Hematopoietic multipotent progenitor cell treated with erythropoietin and hydrocortisone succinate and interleukin-3 and kit ligand, for 8 days (in vitro differentiated cells): ENCODE data around the gene SOX1.

ENCODE experiments used
- DNase-seq: peaks from one replicate; pipeline ENCODE4 v3.0.0-alpha.2; 2015

SOX1 gene

DNA sequence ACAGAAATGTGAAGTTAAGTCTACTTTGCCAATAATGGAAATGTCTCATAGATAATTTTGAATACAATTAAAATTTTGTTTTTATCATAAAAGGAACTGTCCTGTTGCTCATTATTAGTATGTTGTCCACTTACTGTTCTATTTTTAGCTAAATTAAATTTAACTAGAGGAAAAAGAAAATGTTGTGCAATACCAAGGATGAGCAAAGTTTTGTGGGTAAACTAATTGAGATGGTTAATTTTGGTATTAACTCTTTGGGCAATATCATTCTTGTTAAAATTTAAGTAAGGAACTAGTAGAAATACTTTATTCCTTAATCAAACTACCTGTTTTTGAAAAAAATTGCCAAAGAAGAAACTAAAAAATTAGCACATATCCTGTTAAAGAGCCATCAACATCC is 43.5 kb downstream of the SOX1 start:
- no peak for DNase-seq

DNA sequence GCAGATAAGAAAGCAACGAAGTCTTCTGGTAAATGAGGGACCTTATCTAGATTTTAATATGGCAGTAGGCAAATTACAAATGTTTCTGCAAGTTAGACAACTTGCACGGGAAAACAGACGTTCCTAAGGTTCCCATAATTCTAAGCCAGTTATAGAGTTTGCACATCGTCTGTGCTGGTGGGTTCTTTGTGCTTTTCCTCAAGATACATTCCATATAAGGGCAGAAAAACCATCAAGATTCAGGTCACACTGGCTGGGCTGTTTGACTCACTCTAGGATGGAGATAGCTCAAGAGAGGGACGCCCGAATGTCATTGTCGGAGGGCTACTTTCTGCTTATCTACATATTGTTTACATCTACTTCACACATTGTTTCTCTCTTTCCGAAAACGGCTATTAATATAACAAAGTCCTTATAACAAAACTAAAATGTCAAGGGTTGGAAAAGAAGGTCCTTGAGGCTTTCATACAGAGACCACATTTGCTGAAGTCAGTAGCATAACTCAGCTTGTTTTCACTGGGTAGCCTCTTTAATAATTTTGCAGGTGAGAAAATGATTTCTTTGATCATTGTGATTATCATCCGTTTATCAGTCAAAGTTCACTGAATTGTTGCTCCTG is 44.4 kb downstream of the SOX1 start:
- no peak for DNase-seq

DNA sequence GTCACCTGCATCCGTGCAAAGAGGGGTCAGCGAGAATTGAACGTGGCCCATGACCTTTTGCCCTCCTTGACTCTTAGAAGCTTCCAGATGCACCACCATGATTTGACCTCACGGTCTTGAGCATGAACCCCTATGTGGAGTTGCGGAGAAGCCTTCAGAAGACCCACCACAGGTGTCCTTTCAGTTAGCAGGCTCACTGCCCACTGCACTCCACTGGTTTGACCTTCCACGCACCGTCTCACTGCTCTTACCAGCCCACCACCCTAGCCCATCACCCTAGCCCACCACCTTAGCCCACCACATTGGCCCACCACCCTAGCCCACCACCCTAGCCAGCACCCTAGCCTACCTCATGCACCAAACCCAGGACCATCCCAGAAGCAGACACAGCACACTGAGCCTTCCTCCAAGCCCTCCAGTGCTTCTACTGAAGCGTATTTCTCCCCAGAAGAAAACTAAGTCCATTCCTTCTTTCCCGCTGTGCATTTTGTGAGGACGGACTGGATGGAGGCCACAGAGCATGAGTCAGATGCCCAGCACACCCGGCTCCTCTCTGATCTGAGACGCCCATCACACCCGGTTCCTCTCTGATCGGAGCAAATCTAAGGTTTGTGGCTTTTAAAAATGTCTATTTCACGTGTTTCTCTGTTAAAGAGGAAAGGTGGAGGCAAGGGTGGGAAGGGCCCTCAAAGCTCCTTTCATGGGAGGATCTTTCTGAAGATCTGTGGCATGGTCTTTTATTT is 45.8 kb downstream of the SOX1 start:
- DNase-seq = no peak

DNA sequence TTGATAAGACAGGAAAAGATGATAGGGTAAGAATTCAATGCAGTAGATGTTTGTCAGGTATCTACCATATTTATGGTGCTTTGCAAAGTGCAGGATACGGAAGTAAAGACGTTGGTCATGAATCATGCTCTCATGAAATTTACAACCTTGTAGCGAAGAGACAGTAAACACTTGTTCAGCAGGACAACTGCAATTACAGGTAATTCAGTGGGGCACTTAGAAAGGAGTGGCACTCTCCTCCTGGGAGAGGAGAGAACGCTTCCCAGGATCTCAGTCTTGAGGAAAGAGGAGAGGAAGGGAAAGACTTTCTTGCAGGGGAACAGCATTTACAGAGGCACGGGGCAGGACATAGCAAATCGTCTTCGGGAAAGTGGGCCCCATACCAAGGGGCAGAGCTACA is 46.4 kb downstream of the SOX1 start:
- DNase-seq = no peak

DNA sequence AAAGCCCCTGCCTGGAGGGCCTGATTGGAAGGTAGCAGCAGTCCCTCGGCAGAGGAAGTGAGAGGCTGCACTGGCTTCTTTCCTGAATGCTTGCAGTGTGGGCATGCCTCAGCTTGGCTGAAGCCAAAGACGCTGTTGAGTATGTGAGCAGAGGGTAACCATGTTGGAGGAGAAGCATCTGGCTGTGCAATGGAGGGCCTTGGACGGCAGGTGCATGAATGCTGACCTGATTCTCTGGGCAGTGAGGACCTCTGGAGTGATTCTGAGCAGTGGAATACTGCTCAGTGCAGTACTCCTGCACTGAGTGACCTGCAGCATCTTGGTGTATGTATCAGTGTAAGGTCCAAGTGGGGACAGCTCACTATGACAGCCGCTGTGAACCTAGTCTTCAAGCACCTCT is 46.9 kb downstream of the SOX1 start:
- DNase-seq = no peak

DNA sequence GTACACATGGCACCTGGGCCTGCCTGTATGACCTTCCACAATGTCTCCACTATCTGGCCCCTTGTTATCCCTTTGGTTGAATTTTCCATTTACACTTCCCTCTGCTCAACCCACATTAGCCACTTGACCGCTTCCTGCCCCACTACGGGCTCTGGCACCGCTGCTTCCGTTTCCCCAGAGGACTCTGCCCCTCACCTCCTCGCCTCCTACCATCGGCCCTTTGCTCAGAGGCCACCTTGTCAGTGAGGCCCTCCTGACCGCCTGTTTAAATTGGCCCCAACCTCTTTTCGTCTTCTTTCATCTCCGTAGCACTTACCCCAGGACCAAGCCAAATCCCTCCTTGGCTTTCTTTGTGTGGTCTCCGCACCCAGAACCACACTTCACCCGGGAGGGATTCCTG is 47.4 kb downstream of the SOX1 start:
- DNase-seq = no peak

DNA sequence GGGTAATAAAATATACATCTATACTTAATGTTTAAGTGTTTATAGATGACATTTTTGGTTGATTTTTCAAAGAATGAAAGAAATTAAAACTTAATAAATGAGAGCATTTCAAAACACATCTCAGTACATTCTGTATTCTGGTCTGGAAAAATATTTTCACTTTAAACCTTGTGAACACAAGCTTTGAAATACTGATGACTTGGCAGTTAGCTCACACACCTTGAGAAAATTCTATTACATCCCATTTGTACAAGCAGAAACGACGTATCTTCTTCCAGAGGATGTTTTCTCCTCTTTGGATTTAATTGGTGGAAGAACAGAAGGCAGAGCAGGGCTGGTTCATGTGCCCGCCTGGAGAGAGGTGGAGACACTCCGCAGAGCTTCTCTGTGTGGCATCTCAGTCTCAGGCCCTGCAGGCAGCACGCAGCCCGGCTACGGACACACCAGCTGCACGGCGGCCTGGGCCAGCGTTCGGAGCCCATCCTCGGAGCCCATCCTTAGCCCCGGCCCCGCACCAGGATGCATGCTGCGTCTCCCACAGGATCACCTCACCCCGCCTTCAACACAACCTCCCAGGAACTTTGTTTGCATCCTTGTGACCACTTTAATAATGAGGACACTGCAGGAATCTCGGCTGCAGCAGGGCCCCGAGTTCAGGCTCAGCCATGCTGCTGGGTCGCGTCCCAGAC is 48.6 kb downstream of the SOX1 start:
- no peak for DNase-seq

DNA sequence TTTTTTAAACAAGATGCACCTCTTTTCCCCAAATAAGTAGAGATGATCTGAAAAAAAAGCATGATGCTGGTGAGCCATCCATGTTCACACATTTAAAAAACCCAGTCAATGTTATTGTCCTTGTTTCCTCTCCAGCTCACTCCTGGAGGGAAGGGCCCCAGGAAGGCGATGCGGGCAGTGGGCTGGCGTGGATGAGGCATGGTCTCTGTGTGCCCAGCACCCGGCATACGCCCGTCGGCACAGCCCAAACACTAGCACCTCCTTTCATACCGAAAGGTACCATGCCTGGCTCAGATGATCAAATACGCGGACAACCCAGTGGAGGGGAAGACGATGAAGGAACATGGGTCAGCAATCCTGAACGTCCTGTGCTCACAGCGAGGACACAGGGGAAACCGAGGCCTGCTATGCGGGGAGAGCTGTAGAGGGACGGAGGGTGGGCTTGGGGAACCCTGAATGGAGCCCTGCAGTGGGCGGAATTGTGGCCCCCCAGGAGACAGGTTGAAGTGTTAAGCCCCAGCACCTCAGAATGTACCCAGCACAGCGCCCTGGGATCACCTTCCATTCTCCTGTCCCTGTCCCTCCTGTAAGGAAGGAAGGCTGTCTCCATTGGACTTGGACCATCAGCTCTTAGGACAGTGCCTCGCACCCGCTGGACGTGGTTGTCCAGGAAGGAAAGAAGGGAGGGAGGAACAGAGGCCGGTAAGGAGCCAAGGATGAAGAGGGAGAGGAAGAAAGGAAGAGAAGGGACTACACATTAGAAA is 49.4 kb downstream of the SOX1 start:
- no peak for DNase-seq

DNA sequence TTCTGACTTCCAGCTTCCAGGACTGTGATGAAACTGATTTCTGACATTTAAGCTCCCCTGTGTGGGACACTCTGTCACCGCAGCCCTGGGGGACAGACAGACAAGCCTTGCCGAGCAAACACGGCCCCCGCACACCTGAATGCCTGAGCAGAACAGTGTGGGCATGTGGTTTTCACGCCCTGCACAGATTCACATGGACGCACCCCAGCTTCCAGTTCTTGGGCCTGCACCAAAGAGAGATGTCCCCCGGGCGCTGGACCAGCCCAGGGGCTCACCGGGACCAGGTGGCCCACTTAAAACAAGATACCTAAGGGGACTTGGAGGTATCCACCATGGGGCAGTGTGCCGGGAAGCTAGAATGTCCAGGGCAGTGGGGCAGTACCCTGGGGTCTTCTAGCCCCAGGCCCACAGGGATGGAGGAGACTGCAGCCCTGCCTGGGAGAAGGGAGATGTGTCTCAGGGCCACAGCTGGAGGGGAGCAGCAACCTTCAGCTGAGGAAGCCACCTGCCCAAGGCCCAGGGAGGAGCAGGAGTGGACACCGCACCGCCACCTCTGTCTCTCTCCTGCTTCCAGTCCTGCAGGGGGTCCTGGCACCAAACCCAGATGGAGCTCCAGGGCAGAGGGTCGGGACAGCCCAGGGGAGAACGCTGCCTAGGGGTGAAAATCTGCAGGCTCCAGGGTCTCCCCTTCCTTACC is 50.5 kb downstream of the SOX1 start:
- no peak for DNase-seq

DNA sequence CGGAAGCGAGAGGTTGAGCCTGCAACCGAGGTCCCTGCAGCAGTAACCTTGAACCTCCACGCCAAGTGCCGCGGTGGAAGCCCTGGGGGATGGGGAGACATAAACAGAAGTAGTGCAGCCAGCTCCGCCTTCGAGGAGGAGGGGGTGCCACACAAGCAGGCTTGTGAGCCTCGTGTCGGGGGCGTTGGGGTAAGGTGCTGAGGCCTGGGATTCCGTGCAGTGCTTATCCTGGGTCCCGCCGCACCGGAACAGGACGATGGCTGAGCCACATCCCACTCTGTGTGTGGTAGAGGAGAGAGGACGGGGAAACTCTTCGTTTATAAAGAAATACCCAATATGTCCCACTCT is 51.0 kb downstream of the SOX1 start:
- DNase-seq = no peak

DNA sequence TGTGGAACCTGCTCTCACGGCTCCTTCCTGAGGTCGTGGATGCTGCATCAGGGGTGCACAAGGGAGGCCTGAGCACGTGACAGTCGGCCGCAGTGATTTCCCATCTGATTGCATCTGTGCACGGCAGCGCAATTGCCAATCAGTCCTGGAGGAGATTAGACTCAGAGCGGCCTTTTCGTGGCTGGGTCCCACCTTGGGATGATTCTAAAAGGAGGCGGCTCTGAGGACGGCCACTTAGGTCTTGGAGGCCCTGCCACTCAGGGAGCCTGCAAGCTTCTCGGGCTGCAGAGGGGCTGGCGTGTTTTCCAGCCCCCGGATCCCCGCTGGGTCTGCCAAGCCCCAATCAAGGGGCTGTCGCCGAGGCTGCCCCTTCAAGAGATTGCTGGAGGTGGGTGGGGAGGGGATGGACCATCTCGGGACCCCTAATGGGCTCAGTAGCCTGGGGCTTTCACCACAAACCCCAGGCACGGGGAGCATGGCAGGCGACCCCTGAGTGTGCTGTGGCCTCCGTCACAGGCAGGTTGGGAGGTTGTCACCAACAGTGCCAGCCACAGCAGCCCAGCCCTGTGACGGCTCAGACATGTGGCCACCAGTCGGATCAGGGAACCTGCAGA is 51.6 kb downstream of the SOX1 start:
- DNase-seq = no peak

DNA sequence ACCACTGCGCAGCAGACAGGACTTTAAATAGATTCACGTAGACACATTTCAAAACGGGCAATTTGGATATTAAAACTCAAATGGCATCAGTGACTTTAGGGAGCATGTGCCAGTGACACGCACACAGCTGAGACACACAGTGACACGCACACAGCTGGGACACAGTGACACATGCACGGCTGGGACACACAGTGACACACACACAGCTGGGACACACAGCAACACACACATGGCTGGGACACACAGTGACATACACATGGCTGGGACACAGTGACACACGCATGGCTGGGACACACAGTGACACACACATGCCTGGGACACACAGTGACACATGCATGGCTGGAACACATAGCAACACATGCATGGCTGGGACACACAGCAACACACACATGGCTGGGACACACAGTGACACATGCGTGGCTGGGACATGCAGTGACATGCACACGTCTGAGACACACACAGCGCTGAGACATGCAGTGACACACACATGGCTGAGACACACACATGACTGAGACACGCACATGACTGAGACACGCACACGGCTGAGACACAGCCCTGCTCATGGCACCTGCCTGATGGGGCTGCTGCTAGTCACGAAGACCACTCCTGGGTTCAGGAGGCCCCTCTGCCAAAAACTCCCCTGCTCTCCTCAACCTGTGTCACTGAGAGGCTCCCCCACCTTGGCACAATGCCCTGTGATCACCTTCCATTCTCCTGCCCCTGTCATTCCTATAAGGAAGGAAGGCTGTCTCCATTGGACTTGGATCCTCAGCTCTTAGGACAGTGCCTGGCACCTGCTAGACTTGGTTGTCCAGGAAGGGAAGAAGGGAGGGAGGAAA is 52.5 kb downstream of the SOX1 start:
- no peak for DNase-seq

DNA sequence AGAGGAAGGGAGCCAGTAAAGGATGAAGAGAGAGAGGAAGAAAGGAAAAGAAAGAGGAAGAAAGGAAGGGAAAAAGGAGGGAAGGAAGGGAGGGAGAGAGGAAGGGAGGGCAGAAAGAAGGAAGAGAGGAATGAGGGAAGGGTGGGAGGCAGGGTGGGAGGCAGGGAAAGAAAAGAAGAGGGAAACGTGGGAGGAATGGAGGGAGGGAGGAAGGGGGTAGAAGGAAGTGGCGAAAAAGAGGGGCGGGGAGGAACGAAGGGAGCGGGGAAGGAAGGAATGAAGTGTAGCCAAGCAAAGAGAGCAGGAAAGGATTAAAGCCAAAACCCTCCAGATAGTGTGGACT is 53.1 kb downstream of the SOX1 start:
- no peak for DNase-seq
